GM12878 (cell line): ENCODE results near the gene LPCAT2. TPM values are rescaled to one million over a fixed set of nuclear protein-coding genes. Genes with fewer than 3 reads are reported as not detected.

ENCODE experiments used
- ATAC-seq: fragments of 200-7000 bp; cut with Tn5 transposase; 3 replicates; pipeline ENCODE4 v1.9.1; 2020; ENCODE audit warnings: mild to moderate bottlenecking, moderate library complexity
- BruUV-seq: library from RNA; stranded (reverse); fragments of 400-500 nt; replicated peaks from 2 replicates; lab custom pipeline; 2021; lab: Mats Ljungman, UMichigan
- CTCF ChIA-PET: fragments of 300-600 bp; sonication (Branson Sonifier 250); formaldehyde crosslinking; extraction: SDS; loops from one replicate; lab custom pipeline; 2021; ENCODE audit warnings: inconsistent platforms; lab: Yijun Ruan, JAX
- POLR2A ChIA-PET: fragments of 350-600 bp; formaldehyde crosslinking; extraction: SDS; loops from one replicate; lab custom pipeline; 2021; ENCODE audit warnings: inconsistent platforms; lab: Charles Lee
- RAD21 ChIA-PET: fragments of 300-600 bp; sonication (Branson Sonifier 250); formaldehyde crosslinking; loops from one replicate; lab custom pipeline; 2023; ENCODE audit warnings: antibody characterized with exemption; ENCODE audit not compliant: unreplicated experiment; lab: Charles Lee
- SMC1A ChIA-PET: fragments of 300-600 bp; sonication (Branson Sonifier 250); formaldehyde crosslinking; loops from one replicate; lab custom pipeline; 2023; ENCODE audit not compliant: unreplicated experiment, uncharacterized antibody; lab: Charles Lee
- DNase-seq: peaks from one replicate; pipeline ENCODE4 v3.0.0-alpha.2; 2011; ENCODE audit warnings: low read depth, low spot score
- FAIRE-seq: peaks from 3 replicates; lab custom pipeline; 2011; peaks lifted over from hg19 to GRCh38; lab: Jason Lieb, UNC
- H2AFZ ChIP-seq: 2 replicates; pipeline ENCODE4 v1.6.0; 2011; ENCODE audit warnings: low read depth, low read length, control low read depth; ENCODE audit not compliant: control insufficient read depth
- H3K27ac ChIP-seq: 2 replicates; pipeline ENCODE4 v1.5.1; 2011; ENCODE audit warnings: control low read depth; ENCODE audit not compliant: control insufficient read depth, insufficient read depth
- H3K27me3 ChIP-seq, 2 experiments: replicated peaks in 1 of 2; 2 replicates each; pipeline versions ENCODE4 v1.6.0 to v1.6.1; 2011; ENCODE audit warnings: low read length in 1 of 2; ENCODE audit not compliant: control insufficient read depth in 2 of 2, insufficient read depth in 2 of 2
- H3K36me3 ChIP-seq, 2 experiments: 2 replicates each; pipeline ENCODE4 v1.5.1; 2011; ENCODE audit warnings: low read length in 1 of 2; ENCODE audit not compliant: control insufficient read depth in 2 of 2, insufficient read depth in 2 of 2
- H3K4me1 ChIP-seq: 2 replicates; pipeline ENCODE4 v1.6.1; 2011; ENCODE audit warnings: mild to moderate bottlenecking, low read length, moderate library complexity, mixed read lengths; ENCODE audit not compliant: control insufficient read depth, insufficient read depth
- H3K4me2 ChIP-seq: 2 replicates; pipeline ENCODE4 v1.6.0; 2011; ENCODE audit warnings: control low read depth; ENCODE audit not compliant: control insufficient read depth, insufficient read depth
- H3K4me3 ChIP-seq: fragments of 200-600 bp; sonication (generic); 2 replicates; pipeline ENCODE4 v1.5.1; 2016
- H3K79me2 ChIP-seq: 2 replicates; pipeline ENCODE4 v1.6.0; 2011; ENCODE audit warnings: low read length; ENCODE audit not compliant: control insufficient read depth, insufficient read depth
- H3K9ac ChIP-seq: 2 replicates; pipeline ENCODE4 v1.8.0; 2011; ENCODE audit warnings: low read length, control low read depth, mixed read lengths; ENCODE audit not compliant: control insufficient read depth, insufficient read depth
- H3K9me3 ChIP-seq: replicated peaks from 3 replicates; pipeline ENCODE4 v1.5.1; 2011; ENCODE audit warnings: mild to moderate bottlenecking, low read length; ENCODE audit not compliant: control insufficient read depth, insufficient read depth
- H4K20me1 ChIP-seq: 2 replicates; pipeline ENCODE4 v1.6.0; 2011; ENCODE audit not compliant: control insufficient read depth, insufficient read depth
- BMI1 ChIP-seq: fragments of 450-650 bp; IDR thresholded peaks from 2 replicates; pipeline ENCODE4 v1.6.1; 2016; ENCODE audit warnings: mild to moderate bottlenecking, moderate library complexity, borderline replicate concordance
- CBX3 ChIP-seq: fragments of 200-600 bp; sonication (generic); IDR thresholded peaks from 2 replicates; pipeline ENCODE4 v1.6.1; 2016; ENCODE audit warnings: low read depth, borderline replicate concordance
- CHD2 ChIP-seq: IDR thresholded peaks from 2 replicates; pipeline ENCODE4 v1.6.1; 2011; ENCODE audit warnings: low read depth, low read length, improper control_type of control experiment, borderline replicate concordance
- E2F8 ChIP-seq: fragments of 450-650 bp; IDR thresholded peaks from 2 replicates; pipeline ENCODE4 v1.6.1; 2018; ENCODE audit warnings: mild to moderate bottlenecking, low read depth, moderate library complexity; ENCODE audit not compliant: partially characterized antibody
- EP300 ChIP-seq, 2 experiments: fragments of 150-350 bp in 1 of 2; IDR thresholded peaks; 2 replicates each; pipeline ENCODE4 v1.6.1; 2011 to 2012; ENCODE audit warnings: low read depth in 2 of 2, low read length in 2 of 2, borderline replicate concordance in 1 of 2, improper control_type of control experiment in 1 of 2, inconsistent platforms in 1 of 2; ENCODE audit not compliant: control insufficient read depth in 1 of 2
- MLLT1 ChIP-seq: fragments of 450-650 bp; IDR thresholded peaks from 2 replicates; pipeline ENCODE4 v1.6.1; 2016; ENCODE audit warnings: mild to moderate bottlenecking
- MXI1 ChIP-seq: fragments of 150-350 bp; IDR thresholded peaks from 2 replicates; pipeline ENCODE4 v1.6.1; 2011; ENCODE audit warnings: low read depth, mild to moderate bottlenecking, inconsistent platforms, low read length, improper control_type of control experiment
- MYC ChIP-seq: IDR thresholded peaks from 2 replicates; pipeline ENCODE4 v1.6.1; 2011; ENCODE audit warnings: mild to moderate bottlenecking, low read length, moderate library complexity, inconsistent platforms; ENCODE audit not compliant: insufficient read depth, insufficient replicate concordance, insufficient read length, severe bottlenecking
- NFXL1 ChIP-seq: fragments of 450-650 bp; IDR thresholded peaks from 2 replicates; pipeline ENCODE4 v1.6.1; 2017; ENCODE audit warnings: antibody characterized with exemption, mild to moderate bottlenecking, borderline replicate concordance
- NR2C1 ChIP-seq: fragments of 450-650 bp; IDR thresholded peaks from 2 replicates; pipeline ENCODE4 v1.6.1; 2017; ENCODE audit warnings: antibody characterized with exemption, mild to moderate bottlenecking, moderate library complexity
- NR2F1 ChIP-seq: fragments of 450-650 bp; conservative IDR thresholded peaks from 2 replicates; pipeline ENCODE4 v1.6.1; 2017; ENCODE audit warnings: mild to moderate bottlenecking
- NRF1 ChIP-seq: conservative IDR thresholded peaks from 2 replicates; pipeline ENCODE4 v1.6.1; 2011; ENCODE audit warnings: mild to moderate bottlenecking, low read depth, low read length, improper control_type of control experiment
- PML ChIP-seq: IDR thresholded peaks from 2 replicates; pipeline ENCODE4 v1.6.1; 2012; ENCODE audit warnings: low read length, inconsistent platforms
- POLR2AphosphoS5 ChIP-seq: IDR thresholded peaks from 2 replicates; pipeline ENCODE4 v1.6.1; 2011; ENCODE audit warnings: mild to moderate bottlenecking, low read length, inconsistent platforms
- STAT1 ChIP-seq: fragments of 450-650 bp; conservative IDR thresholded peaks from 2 replicates; pipeline ENCODE4 v1.6.1; 2014; ENCODE audit warnings: antibody characterized with exemption, mild to moderate bottlenecking
- TAF1 ChIP-seq: IDR thresholded peaks from 2 replicates; pipeline ENCODE4 v1.6.1; 2011; ENCODE audit warnings: mild to moderate bottlenecking, low read depth, low read length, borderline replicate concordance
- TBL1XR1 ChIP-seq: IDR thresholded peaks from 2 replicates; pipeline ENCODE4 v1.6.1; 2012; ENCODE audit warnings: low read depth, low read length, improper control_type of control experiment
- USF1 ChIP-seq: IDR thresholded peaks from 2 replicates; pipeline ENCODE4 v1.6.1; 2011; ENCODE audit warnings: borderline replicate concordance, low read depth, mild to moderate bottlenecking, moderate library complexity, mixed read lengths, low read length; ENCODE audit not compliant: insufficient read depth; ENCODE audit errors: extremely low read length
- YY1 ChIP-seq: IDR thresholded peaks from 2 replicates; pipeline ENCODE4 v1.6.1; 2011; ENCODE audit warnings: low read depth, mild to moderate bottlenecking, low read length
- WGBS: methylation state at CpG from one replicate; pipeline ENCODE4 v1.1.6; 2016; ENCODE audit warnings: low lambda C conversion rate; ENCODE audit not compliant: insufficient replicate concordance, insufficient coverage; ENCODE audit errors: missing lambda C conversion rate; 5-methylcytosine and 5-hydroxymethylcytosine counted together
- in situ Hi-C: fragments of 300-500 bp; cut with MboI; formaldehyde crosslinking; loops from 9 replicates; pipeline ENCODE4 v1.14.3; 2018; ENCODE audit warnings: mixed read lengths
- intact Hi-C: fragments of 100-400 bp; cut with micrococcal nuclease; formaldehyde crosslinking; loops from one replicate; pipeline ENCODE4 v1.14.2; 2022; ENCODE audit not compliant: unreplicated experiment
- polyA plus RNA-seq, 11 experiments: library from polyadenylated mRNA; depleted of rRNA in 4 of 11; unstranded in 6 of 11; stranded (reverse) in 5 of 11; fragments of >200 nt; fragmentation: Nextera tagmentation in 4 of 11; fragmentation: Illumina TruSeq in 1 of 11; extraction: Ambion mirVana in 4 of 11; extraction: Trizol in 1 of 11; gene quantifications; 1 replicate in 1 of 11; 2 replicates in 10 of 11; pipeline versions ENCODE4 v1.2.1 to v1.2.3, GENCODE V29; 2011 to 2016; ENCODE audit warnings: inconsistent platforms in 2 of 11, missing spikeins in 2 of 11, low read depth in 1 of 11
- total RNA-seq, 4 experiments: library from RNA; depleted of rRNA in 3 of 4; stranded (reverse); fragments of >200 nt in 3 of 4; fragmentation: Illumina TruSeq in 1 of 4; extraction: Trizol in 1 of 4; gene quantifications; 2 replicates each; pipeline versions ENCODE4 v1.2.1 to v1.2.3, GENCODE V29; 2013 to 2021

Gene LPCAT2
- total and polyA plus RNA-seq, 10 of the 15 experiments (the other 5 are each of a cell fraction or from before 2014, with no cell fraction given): 0.01 TPM; not detected in 9

DNA sequence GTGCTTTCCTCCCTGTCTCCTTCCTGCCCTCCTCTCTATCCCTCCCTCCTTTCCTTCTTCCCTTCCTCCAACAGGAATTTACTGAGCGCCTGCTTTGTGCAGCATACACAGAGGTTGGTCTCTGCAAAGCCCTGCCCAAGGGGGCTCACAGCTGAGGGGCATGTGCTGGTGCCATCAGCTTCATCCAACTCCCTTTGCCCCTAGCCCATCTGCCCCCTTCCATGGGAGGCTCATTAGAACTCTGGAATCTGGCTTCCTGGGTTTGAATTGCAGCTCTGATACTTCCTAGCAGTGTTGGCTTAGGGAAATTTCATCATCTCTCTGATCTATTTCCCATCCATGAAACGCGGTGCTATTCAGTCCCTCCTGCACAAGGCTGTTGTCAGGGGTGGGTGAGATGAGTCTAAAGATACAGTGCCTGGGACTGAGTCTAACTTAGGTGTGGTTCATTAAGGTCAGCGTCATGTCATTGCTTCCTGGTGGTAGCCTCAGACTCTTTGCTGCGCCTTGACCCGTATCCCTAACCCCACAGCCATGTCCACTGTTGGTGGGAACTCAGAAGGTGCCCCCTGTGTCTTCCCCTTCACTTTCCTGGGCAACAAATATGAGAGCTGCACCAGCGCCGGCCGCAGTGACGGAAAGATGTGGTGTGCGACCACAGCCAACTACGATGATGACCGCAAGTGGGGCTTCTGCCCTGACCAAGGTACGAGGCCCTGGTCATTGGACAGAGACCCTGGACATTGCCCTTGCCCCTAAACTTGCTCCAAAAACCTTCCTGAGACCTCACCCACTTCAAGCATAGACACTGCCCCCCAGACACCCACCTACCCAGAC lies 19.5 kb upstream of the LPCAT2 start:
- H3K27me3 ChIP-seq: no peaks in the 10 kb centered on the region; a peak in 1 of 4 replicates
- no peaks in the 10 kb centered on the region for H3K9me3 ChIP-seq
- H3K9ac ChIP-seq: no peak overlapping the region
- ChIA-PET CTCF (interaction anchor here (0.6 to 1.3 kb wide), 2 partner anchors 25 to 48 kb away, joined by 3 read pairs; no protein-coding TSS in a partner anchor), SMC1A (no interaction called here), RAD21 (no interaction called here), POLR2A (no interaction called here)
- in situ Hi-C loops: no loop called here
- WGBS: 62% methylated on average over 14 of the region's 14 CpGs
- FAIRE-seq (no peak), ATAC-seq (no peak), DNase-seq (no peak)
- no peaks in the 10 kb centered on the region for H4K20me1 ChIP-seq
- no peaks in the 10 kb centered on the region for H3K4me1 ChIP-seq
- TF ChIP-seq MXI1 (no peak), TAF1 (no peak), STAT1 (no peak), E2F8 (no peak), POLR2AphosphoS5 (no peak), MYC (no peak), PML (no peak), YY1 (no peak), MLLT1 (no peak), NFXL1 (no peak), BMI1 (no peak), NR2C1 (no peak), NR2F1 (no peak), CHD2 (no peak), USF1 (no peak), EP300 (IDR thresholded peaks at IDR 0.05; ENCODE audit: borderline replicate concordance in 1 of 2, control insufficient read depth in 1 of 2, low read depth in 2 of 2, low read length in 2 of 2) (no peak), TBL1XR1 (no peak), NRF1 (no peak), CBX3 (no peak)
- no TSS peak for BruUV-seq
- no peak overlapping the region for H2AFZ ChIP-seq
- H3K4me2 ChIP-seq: no peak overlapping the region
- no peak overlapping the region for H3K27ac ChIP-seq
- H3K36me3 ChIP-seq: no peaks in the 10 kb centered on the region
- no peak overlapping the region for H3K4me3 ChIP-seq
- H3K79me2 ChIP-seq: no peaks in the 10 kb centered on the region
- intact Hi-C loops: no loop called here
